GM23338 (cell line): ENCODE data around the gene ACOXL. TPM values are rescaled to one million over a fixed set of nuclear protein-coding genes. Genes with fewer than 3 reads are reported as not detected.

Source experiments
- ATAC-seq: fragments of 200-7000 bp; cut with Tn5 transposase; 3 replicates; pipeline ENCODE4 v1.9.1; 2020
- DNase-seq: peaks from one replicate; pipeline ENCODE4 v3.0.0-alpha.2; 2015; ENCODE audit warnings: low spot score
- H2AFZ ChIP-seq: fragments of 200-600 bp; sonication (generic); 2 replicates; pipeline ENCODE4 v1.8.0; 2016; ENCODE audit warnings: antibody characterized with exemption, mild to moderate bottlenecking, moderate library complexity
- H3F3A ChIP-seq: fragments of 200-600 bp; sonication (generic); replicated peaks from 2 replicates; pipeline ENCODE4 v1.8.0; 2017; ENCODE audit warnings: antibody characterized with exemption, mixed run types, low read depth
- H3K27ac ChIP-seq: fragments of 200-600 bp; sonication (generic); 2 replicates; pipeline ENCODE4 v1.6.1; 2016; ENCODE audit warnings: low read depth
- H3K27me3 ChIP-seq: fragments of 200-600 bp; sonication (generic); 2 replicates; pipeline ENCODE4 v1.8.0; 2016; ENCODE audit warnings: mild to moderate bottlenecking, mixed run types, moderate library complexity; ENCODE audit not compliant: insufficient read depth
- H3K36me3 ChIP-seq: fragments of 200-600 bp; sonication (generic); 2 replicates; pipeline ENCODE4 v1.8.0; 2016; ENCODE audit warnings: mild to moderate bottlenecking; ENCODE audit not compliant: insufficient read depth
- H3K4me1 ChIP-seq: fragments of 200-600 bp; sonication (generic); 2 replicates; pipeline ENCODE4 v1.8.0; 2016; ENCODE audit warnings: mild to moderate bottlenecking, moderate library complexity; ENCODE audit not compliant: insufficient read depth
- H3K4me2 ChIP-seq: fragments of 200-600 bp; sonication (generic); 2 replicates; pipeline ENCODE4 v1.7.1; 2017; ENCODE audit warnings: mixed run types
- H3K4me3 ChIP-seq: fragments of 200-600 bp; sonication (generic); 2 replicates; pipeline ENCODE4 v1.6.1; 2016; ENCODE audit warnings: mixed run types
- H3K79me2 ChIP-seq: fragments of 200-600 bp; sonication (generic); replicated peaks from 2 replicates; pipeline ENCODE4 v1.8.0; 2017; ENCODE audit warnings: mild to moderate bottlenecking; ENCODE audit not compliant: insufficient read depth
- H3K9me2 ChIP-seq: fragments of 200-600 bp; sonication (generic); 2 replicates; pipeline ENCODE4 v1.8.0; 2017; ENCODE audit not compliant: insufficient read depth
- H4K20me1 ChIP-seq: fragments of 200-600 bp; sonication (generic); replicated peaks from 2 replicates; pipeline ENCODE4 v1.8.0; 2017; ENCODE audit warnings: mild to moderate bottlenecking; ENCODE audit not compliant: insufficient read depth
- H3K27ac Mint-ChIP-seq: 2 replicates; pipeline ENCODE4 v1.8.0; 2020; ENCODE audit warnings: inconsistent platforms, mild to moderate bottlenecking, moderate library complexity, mixed read lengths
- H3K27me3 Mint-ChIP-seq: 3 replicates; pipeline ENCODE4 v1.8.0; 2022; ENCODE audit warnings: low read depth, mild to moderate bottlenecking, moderate library complexity, mixed read lengths, inconsistent platforms; ENCODE audit not compliant: insufficient read depth, poor library complexity
- H3K36me3 Mint-ChIP-seq: 3 replicates; pipeline ENCODE4 v1.8.0; 2021; ENCODE audit warnings: low read depth, mild to moderate bottlenecking, inconsistent platforms, moderate library complexity, mixed read lengths
- H3K4me1 Mint-ChIP-seq: 3 replicates; pipeline ENCODE4 v1.8.0; 2020; ENCODE audit warnings: mild to moderate bottlenecking, inconsistent platforms, mixed read lengths
- H3K4me3 Mint-ChIP-seq: 3 replicates; pipeline ENCODE4 v1.8.0; 2021; ENCODE audit warnings: moderate library complexity, mild to moderate bottlenecking, inconsistent platforms, mixed read lengths
- H3K9me3 Mint-ChIP-seq: 3 replicates; pipeline ENCODE4 v1.8.0; 2020; ENCODE audit warnings: moderate library complexity, mild to moderate bottlenecking, inconsistent platforms, mixed read lengths
- JUNB ChIP-seq: IDR thresholded peaks from one replicate; pipeline ENCODE4 v1.6.1; 2016; ENCODE audit warnings: antibody characterized with exemption; ENCODE audit not compliant: unreplicated experiment
- NANOG ChIP-seq: IDR thresholded peaks from 2 replicates; pipeline ENCODE4 v1.6.1; 2016; ENCODE audit warnings: antibody characterized with exemption, borderline replicate concordance
- POLR2AphosphoS5 ChIP-seq: IDR thresholded peaks from 2 replicates; pipeline ENCODE4 v1.6.1; 2016; ENCODE audit warnings: antibody characterized with exemption, low read depth
- ZNF114 ChIP-seq: fragments of 250-450 bp; sonication (Bioruptor Pico); IDR thresholded peaks from 2 replicates; pipeline ENCODE4 v1.5.0; 2020; ENCODE audit warnings: mild to moderate bottlenecking, moderate library complexity
- polyA plus RNA-seq: library from polyadenylated mRNA; unstranded; fragments of >200 nt; fragmentation: Nextera tagmentation; extraction: Ambion mirVana; gene quantifications from 2 replicates; pipeline ENCODE4 v1.2.1, GENCODE V29; 2016
- total RNA-seq: library from RNA; depleted of rRNA; stranded (reverse); fragments of >200 nt; shearing (Covaris generic); gene quantifications from 2 replicates; pipeline ENCODE4 v1.2.3, GENCODE V29; 2014
- TF ChIP-seq, protein P1 (sequence below): fragments of 250-450 bp; sonication (Bioruptor Pico); IDR thresholded peaks from 2 replicates; pipeline ENCODE4 v1.5.0; 2020; ENCODE audit warnings: mild to moderate bottlenecking, moderate library complexity
- TF ChIP-seq, protein P2 (sequence below), 2 experiments: fragments of 200-600 bp in 1 of 2; sonication (generic) in 1 of 2; conservative IDR thresholded peaks; 2 replicates each; pipeline versions ENCODE4 v1.5.1 to v1.6.1; 2016 to 2017; ENCODE audit warnings: antibody characterized with exemption in 2 of 2, low read depth in 2 of 2, mild to moderate bottlenecking in 2 of 2, moderate library complexity in 1 of 2

ACOXL gene
- total and polyA plus RNA-seq, 2 experiments from 2014 or later, result 9.0 to 14.7 TPM

DNA sequence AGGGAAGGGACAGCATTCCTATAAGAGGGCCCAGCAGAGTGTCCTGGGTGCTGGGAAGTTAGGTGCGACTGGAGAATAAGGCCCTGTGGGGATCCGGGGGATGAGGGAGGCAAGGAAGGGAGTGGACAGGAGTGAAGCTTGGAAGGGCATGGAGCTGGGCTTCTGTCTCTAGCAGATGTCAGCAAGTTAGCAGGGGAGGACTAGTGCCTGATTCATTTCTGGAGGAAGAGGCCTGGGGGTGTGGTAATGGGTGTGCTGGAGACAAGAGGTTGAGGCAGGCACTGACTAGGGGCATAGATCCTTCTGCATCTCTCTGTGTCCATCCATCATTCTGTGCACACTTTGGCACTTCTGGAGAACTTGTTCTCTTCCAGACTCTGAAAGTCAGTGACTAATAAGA lies 134.7 kb downstream of the ACOXL start:
- Histone ChIP-seq H3K27me3 (no peaks in the 10 kb centered on the region), H3K79me2 (no peaks in the 10 kb centered on the region), H3K4me1 (peaks cover 15% of the 10 kb centered on the region), H3K4me3 (no peak overlapping the region), H3K9me2 (no peaks in the 10 kb centered on the region), H2AFZ (no peak overlapping the region), H3F3A (0 out of 2 replicates have a peak, but pooled peaks cover 2% of the 10 kb centered on the region), H3K27ac (no peak overlapping the region), H3K36me3 (no peaks in the 10 kb centered on the region), H3K4me2 (no peak overlapping the region), H4K20me1 (no peaks in the 10 kb centered on the region)
- no peak overlapping the region for H3K4me3 Mint-ChIP-seq
- H3K36me3 Mint-ChIP-seq, result no peaks in the 10 kb centered on the region; the same call in 2 of the 3 replicates
- DNase-seq, result no peak
- peaks cover 31% of the 10 kb centered on the region for H3K4me1 Mint-ChIP-seq
- no peak overlapping the region for H3K27ac Mint-ChIP-seq
- peaks cover 11% of the 10 kb centered on the region for H3K27me3 Mint-ChIP-seq
- no peak for ATAC-seq
- no peak for TF ChIP-seq ZNF114 (CRISPR knock-in tag)
- TF ChIP-seq JUNB, result no peak
- no peak for TF ChIP-seq NANOG
- TF ChIP-seq, protein P1, sequence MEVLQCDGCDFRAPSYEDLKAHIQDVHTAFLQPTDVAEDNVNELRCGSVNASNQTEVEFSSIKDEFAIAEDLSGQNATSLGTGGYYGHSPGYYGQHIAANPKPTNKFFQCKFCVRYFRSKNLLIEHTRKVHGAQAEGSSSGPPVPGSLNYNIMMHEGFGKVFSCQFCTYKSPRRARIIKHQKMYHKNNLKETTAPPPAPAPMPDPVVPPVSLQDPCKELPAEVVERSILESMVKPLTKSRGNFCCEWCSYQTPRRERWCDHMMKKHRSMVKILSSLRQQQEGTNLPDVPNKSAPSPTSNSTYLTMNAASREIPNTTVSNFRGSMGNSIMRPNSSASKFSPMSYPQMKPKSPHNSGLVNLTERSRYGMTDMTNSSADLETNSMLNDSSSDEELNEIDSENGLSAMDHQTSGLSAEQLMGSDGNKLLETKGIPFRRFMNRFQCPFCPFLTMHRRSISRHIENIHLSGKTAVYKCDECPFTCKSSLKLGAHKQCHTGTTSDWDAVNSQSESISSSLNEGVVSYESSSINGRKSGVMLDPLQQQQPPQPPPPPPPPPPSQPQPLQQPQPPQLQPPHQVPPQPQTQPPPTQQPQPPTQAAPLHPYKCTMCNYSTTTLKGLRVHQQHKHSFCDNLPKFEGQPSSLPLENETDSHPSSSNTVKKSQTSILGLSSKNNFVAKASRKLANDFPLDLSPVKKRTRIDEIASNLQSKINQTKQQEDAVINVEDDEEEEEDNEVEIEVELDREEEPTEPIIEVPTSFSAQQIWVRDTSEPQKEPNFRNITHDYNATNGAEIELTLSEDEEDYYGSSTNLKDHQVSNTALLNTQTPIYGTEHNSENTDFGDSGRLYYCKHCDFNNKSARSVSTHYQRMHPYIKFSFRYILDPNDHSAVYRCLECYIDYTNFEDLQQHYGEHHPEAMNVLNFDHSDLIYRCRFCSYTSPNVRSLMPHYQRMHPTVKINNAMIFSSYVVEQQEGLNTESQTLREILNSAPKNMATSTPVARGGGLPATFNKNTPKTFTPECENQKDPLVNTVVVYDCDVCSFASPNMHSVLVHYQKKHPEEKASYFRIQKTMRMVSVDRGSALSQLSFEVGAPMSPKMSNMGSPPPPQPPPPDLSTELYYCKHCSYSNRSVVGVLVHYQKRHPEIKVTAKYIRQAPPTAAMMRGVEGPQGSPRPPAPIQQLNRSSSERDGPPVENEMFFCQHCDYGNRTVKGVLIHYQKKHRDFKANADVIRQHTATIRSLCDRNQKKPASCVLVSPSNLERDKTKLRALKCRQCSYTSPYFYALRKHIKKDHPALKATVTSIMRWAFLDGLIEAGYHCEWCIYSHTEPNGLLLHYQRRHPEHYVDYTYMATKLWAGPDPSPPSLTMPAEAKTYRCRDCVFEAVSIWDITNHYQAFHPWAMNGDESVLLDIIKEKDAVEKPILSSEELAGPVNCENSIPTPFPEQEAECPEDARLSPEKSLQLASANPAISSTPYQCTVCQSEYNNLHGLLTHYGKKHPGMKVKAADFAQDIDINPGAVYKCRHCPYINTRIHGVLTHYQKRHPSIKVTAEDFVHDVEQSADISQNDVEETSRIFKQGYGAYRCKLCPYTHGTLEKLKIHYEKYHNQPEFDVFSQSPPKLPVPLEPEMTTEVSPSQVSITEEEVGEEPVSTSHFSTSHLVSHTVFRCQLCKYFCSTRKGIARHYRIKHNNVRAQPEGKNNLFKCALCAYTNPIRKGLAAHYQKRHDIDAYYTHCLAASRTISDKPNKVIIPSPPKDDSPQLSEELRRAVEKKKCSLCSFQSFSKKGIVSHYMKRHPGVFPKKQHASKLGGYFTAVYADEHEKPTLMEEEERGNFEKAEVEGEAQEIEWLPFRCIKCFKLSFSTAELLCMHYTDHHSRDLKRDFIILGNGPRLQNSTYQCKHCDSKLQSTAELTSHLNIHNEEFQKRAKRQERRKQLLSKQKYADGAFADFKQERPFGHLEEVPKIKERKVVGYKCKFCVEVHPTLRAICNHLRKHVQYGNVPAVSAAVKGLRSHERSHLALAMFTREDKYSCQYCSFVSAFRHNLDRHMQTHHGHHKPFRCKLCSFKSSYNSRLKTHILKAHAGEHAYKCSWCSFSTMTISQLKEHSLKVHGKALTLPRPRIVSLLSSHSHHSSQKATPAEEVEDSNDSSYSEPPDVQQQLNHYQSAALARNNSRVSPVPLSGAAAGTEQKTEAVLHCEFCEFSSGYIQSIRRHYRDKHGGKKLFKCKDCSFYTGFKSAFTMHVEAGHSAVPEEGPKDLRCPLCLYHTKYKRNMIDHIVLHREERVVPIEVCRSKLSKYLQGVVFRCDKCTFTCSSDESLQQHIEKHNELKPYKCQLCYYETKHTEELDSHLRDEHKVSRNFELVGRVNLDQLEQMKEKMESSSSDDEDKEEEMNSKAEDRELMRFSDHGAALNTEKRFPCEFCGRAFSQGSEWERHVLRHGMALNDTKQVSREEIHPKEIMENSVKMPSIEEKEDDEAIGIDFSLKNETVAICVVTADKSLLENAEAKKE (CRISPR knock-in tag), result no peak
- TF ChIP-seq POLR2AphosphoS5, result no peak
- TF ChIP-seq, protein P2, sequence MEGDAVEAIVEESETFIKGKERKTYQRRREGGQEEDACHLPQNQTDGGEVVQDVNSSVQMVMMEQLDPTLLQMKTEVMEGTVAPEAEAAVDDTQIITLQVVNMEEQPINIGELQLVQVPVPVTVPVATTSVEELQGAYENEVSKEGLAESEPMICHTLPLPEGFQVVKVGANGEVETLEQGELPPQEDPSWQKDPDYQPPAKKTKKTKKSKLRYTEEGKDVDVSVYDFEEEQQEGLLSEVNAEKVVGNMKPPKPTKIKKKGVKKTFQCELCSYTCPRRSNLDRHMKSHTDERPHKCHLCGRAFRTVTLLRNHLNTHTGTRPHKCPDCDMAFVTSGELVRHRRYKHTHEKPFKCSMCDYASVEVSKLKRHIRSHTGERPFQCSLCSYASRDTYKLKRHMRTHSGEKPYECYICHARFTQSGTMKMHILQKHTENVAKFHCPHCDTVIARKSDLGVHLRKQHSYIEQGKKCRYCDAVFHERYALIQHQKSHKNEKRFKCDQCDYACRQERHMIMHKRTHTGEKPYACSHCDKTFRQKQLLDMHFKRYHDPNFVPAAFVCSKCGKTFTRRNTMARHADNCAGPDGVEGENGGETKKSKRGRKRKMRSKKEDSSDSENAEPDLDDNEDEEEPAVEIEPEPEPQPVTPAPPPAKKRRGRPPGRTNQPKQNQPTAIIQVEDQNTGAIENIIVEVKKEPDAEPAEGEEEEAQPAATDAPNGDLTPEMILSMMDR (conservative IDR thresholded peaks at IDR 0.05; ENCODE audit: low read depth in 2 of 2), result no peak
- H3K9me3 Mint-ChIP-seq, result no peaks in the 10 kb centered on the region
